KBM-7 (cell line): Measurements from ENCODE around the gene GATA3.

Source experiments
- DNase-seq: peaks from one replicate; pipeline ENCODE4 v3.0.0-alpha.2; 2015
- in situ Hi-C: fragments of 300-500 bp; cut with MboI; formaldehyde crosslinking; loops from 2 replicates; pipeline ENCODE4 v1.14.3; 2020; ENCODE audit warnings: low sequenced_read_pairs, low pct_unique_long_range_greater_than_20kb, mixed read lengths

The GATA3 gene

DNA sequence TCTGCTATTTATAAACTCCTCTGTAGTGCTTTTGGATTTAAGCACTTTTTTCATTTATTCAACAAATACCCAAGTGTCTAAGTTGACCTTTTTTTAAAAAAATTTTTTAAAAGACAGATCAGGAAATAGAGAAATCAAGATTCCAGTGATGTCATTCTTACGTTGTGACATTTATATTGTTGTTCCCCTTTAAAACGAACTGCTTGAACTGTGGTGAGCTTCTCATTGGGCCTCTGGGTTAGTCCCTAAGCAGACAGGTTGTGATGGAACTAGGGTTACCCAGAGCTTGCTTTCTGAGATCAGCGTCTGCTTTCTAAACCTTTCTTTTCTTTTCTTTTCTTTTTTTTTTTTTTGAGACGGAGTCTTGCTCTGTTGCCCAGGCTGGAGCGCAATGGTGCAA is 22.4 kb downstream of the GATA3 start:
- no peak for DNase-seq
- in situ Hi-C loops: no loop called here

DNA sequence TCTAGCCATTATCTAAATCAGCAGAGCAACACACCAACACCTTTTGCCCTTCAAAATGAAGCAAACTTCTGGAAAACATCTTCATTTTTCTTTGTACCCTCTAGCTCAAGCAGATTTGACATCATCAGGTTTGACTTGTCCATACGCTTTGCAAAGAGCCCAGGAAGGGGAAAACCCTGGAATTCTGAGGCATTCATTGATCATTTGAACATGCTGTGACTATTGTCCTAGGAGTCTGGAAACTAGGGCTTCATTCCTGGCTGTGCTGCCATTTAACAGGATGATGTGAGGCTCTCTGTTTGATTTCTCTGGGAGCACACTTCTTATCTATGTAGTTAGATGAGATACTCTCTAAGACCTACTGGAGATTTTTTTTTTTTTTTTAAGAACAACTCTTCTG is 23.5 kb downstream of the GATA3 start:
- in situ Hi-C loops: no loop called here
- DNase-seq: no peak

DNA sequence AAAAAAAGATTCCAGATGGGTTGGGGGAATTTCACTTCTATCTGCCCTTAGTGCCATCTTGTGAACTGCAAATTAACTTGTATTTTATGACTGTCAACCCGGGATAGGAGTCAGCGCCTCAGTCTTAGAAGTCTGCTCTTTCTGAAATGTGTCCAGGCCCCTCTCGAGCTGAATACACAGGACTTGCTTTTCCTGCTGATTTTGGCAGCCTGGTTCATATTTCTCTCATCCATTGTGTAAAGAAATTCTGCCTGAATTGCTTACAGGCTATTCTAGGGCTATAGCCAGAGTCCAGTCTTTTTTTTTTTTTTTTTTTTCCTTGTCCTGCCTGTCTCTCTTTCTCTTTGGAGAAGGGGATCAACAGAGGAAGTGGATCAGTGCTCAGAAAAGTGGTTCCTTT is 24.6 kb downstream of the GATA3 start:
- in situ Hi-C loops: no loop called here
- DNase-seq: no peak

GRCh38 chr10:8084799-8085198 is 30.3 kb downstream of the GATA3 start:
- no peak for DNase-seq
- in situ Hi-C loops: no loop called here

DNA sequence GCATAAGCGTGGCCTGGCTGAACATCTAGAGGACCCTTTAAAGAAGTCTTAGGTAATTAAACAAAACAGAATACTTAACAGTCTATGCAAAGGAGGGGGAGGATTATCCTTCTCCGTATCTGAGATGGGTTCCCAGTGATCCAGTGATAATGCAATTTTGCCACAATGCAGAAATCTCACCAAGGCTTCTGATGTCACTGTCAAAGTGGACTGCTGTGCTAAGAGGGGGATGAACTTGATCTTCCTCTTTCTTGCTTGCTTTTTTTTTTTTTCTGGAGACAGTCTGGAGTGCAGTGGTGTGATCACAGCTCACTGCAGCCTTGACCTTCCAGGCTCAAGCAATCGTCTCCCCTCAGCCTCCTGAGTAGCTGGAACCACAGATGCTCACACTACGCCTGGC is 30.8 kb downstream of the GATA3 start:
- peak; percentile 18 for DNase-seq

GRCh38 chr10:8086315-8086714 is 31.8 kb downstream of the GATA3 start:
- no peak for DNase-seq
- in situ Hi-C loops: no loop called here

More for the DNA sequence above, 30.8 kb downstream of the GATA3 start:
- in situ Hi-C loops: no loop called here

- in situ Hi-C loops: no loop called here
- DNase-seq: peak; percentile 29
Observed at GRCh38 chr10:8088504-8088903, 34.0 kb downstream of the GATA3 start.

DNA sequence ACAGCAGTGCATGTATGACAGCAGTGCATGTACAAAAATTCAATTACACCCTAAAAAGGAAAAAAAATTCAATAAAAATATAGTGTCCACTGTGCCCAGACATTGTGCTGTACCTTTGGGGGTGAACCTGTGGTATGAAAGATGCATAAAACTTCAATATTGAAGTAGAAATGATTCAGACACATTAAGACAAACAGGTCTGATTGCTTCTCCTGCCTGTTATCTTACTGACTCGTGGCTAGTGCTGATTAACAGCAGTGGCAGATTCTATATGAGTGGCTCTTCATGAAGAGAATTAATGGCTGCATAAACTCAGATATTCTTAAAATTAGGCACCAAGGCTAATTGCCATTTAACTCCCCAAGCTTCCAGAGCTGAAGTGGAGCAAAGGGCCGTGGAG is 37.9 kb downstream of the GATA3 start:
- in situ Hi-C loops: no loop called here
- no peak for DNase-seq

DNA sequence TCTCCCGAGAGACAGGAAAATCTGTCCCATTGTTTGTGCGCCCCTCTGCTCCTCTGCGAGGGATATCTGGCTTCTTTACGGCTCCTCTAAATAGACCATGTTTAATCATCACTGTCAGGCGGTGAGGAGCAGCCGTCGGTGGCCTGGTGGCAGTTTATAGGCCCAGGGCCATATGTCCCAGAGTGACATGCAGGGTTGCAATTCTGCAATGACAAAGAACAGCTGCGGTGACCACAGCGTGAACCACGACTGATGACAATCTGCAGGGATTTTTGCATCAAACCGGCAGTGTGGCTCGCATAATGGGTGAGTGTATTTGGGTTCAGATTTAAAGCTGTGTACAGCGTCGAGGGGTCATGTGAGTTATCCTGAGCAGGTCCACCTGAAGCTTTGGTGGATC is 41.5 kb downstream of the GATA3 start:
- in situ Hi-C loops: no loop called here
- DNase-seq: no peak

DNA sequence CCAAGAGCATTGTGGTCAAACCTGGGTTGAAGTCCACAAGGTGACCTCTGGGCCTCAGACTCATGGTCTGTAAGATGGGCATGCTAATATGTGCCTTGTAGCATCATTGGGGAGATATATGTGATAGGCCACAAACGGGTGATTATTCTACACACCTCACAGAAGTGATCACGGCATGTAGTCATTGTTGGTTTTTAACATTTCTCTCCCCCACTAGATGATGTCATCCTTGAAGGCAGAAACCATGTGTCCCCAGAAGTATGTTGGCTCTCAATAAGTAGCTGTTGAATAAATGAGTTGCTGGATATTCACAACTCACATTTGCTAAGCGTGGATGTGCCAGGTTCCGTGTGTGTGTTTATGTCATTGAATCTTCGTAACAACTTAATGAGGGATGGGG is 42.4 kb downstream of the GATA3 start:
- no peak for DNase-seq
- in situ Hi-C loops: no loop called here

- in situ Hi-C loops: no loop called here
- no peak for DNase-seq
Observed at GRCh38 chr10:8100366-8100765, 45.9 kb downstream of the GATA3 start.

DNA sequence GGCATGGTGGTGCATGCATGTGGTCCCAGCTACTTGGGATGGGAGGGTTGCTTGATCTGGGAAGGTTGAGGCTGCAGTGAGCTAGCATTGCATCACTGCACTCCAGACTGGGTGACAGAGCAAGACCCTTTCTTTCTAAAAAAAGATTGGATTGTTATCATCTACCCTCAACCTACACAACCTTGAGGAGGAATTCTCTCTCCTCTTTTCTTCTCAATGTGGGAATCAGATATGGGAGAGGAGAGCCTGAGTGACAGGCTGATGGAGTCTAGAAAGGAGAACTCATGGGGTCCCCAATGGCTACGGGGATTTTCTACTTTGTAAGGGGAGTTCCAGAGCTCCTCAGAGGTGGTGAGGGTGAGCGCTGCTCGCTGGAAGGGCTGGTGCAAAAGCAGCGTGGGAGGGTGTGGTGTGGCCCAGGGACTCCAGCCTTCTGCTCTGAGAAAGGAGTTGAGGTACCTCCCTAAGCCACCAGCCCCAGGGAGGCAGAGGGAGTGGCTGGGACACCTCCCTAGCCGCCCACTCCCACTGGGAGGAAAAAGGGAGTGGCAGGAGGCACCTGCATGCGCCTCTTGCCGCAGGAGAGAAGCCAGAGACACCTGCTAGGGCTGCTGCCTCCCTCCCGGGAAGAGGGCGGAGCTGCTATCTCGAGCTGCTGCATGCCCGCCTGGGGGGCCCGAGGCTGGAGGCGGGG is 48.4 kb downstream of the GATA3 start:
- in situ Hi-C loops: no loop called here
- DNase-seq: no peak

- in situ Hi-C loops: no loop called here
- DNase-seq: no peak
Observed at GRCh38 chr10:8103543-8103942, 49.1 kb downstream of the GATA3 start.

DNA sequence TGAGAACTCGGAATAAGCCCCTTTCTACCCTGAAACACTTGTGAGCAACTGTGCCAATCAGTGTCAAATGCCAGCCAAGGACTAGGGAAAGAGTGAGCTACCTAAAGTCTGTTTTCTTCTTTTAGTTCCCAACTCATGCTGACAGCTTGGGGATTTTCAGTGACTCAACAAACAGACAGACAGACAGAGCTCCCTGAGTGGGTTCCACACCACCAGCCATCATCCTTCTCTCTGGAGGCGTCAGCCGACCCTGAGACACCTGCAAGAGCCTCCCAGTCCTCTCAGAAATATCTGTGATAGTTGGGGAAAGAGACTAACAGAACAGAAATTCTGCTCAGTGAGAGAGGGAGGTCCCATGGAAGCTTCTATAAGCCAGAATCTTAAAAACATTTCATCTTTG is 49.5 kb downstream of the GATA3 start:
- in situ Hi-C loops: no loop called here
- DNase-seq: no peak

- DNase-seq: no peak
- in situ Hi-C loops: no loop called here
Observed at GRCh38 chr10:8104721-8105120, 50.2 kb downstream of the GATA3 start.

DNA sequence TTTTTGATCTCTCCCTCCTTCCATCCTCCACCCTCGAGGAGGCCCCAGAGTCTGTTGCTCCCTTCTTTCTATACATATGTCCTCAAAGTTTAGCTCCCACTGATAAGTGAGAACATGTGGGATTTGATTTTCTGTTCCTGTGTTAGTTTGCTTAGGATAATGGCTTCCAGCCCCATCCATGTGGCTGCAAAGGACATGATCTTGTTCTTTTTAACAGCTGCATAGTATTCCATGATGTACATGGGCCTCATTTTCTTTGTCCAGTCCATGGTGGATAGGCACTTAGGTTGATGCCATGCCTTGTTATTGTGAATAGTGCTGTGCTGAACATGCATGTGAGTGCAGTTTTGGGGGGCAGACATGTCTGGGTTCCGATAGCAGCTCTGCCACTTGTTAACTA is 51.4 kb downstream of the GATA3 start:
- in situ Hi-C loops: no loop called here
- DNase-seq: no peak

DNA sequence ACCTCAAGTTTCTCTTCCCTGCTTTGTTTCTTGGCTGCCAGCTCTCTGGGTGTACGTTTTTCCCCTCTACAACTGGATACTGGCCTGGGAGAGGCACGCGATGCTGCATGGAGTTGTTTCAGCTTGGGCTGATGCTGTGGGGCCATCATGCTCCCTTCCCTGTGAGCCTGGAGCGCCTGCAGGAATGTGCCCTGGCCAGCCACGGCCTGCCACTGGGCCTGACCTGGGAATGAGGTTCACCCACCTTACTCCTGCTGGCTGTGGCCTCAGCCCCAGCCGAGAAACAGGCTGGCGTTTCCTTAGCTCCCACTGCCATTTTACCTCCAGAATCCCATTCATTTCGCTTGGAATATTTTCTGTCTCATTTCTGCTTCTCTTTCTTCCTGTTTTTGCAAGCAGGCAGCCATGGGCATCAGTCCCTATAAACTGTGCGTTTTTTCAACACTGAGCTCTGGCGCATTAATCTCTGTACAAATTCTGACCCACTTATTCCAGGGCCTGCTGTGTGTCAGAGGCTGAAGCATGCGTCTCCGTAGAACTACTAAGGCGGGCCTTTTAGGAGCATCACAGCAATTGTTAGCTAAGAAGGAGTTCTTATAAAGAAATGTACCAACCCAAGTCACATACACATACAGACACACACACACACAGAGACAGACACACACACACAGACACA is 57.9 kb downstream of the GATA3 start:
- in situ Hi-C loops: no loop called here

GRCh38 chr10:8112942-8113442 is 58.5 kb downstream of the GATA3 start:
- in situ Hi-C loops: no loop called here
- no peak for DNase-seq

More for the DNA sequence above, 57.9 kb downstream of the GATA3 start:
- no peak for DNase-seq

GRCh38 chr10:8113616-8114015 is 59.1 kb downstream of the GATA3 start:
- in situ Hi-C loops: no loop called here
- DNase-seq: no peak

GRCh38 chr10:8114741-8115617 is 60.5 kb downstream of the GATA3 start:
- in situ Hi-C loops: no loop called here
- no peak for DNase-seq
